Heart right ventricle (tissue), 16 donors: ENCODE measurements around the gene OASL. TPM values are rescaled to one million over a fixed set of nuclear protein-coding genes. Genes with fewer than 3 reads are reported as not detected.

Experiments
- ATAC-seq, 8 donors: fragments of 200-7000 bp; cut with Tn5 transposase; one replicate each; pipeline ENCODE4 v1.9.1; 2020; ENCODE audit warnings: mild to moderate bottlenecking in 8 of 8, moderate library complexity in 8 of 8, moderate number of reproducible peaks in 1 of 8
- DNase-seq, 2 donors: peaks; one replicate each; pipeline ENCODE4 v3.0.0-alpha.2; 2020
- H3K27ac ChIP-seq, 10 donors: fragments of 200-600 bp; sonication (generic) in 2 of 10; one replicate each; pipeline versions ENCODE4 v1.5.0 to v1.8.0; 2020 to 2022; ENCODE audit warnings: mild to moderate bottlenecking in 3 of 10
- H3K27me3 ChIP-seq, 7 donors: fragments of 200-600 bp; one replicate each; pipeline ENCODE4 v1.8.0; 2021 to 2022; ENCODE audit warnings: mild to moderate bottlenecking in 2 of 7
- H3K36me3 ChIP-seq, 9 donors: fragments of 200-600 bp; sonication (generic) in 1 of 9; one replicate each; pipeline versions ENCODE4 v1.5.0 to v1.8.0; 2020 to 2022; ENCODE audit warnings: mild to moderate bottlenecking in 2 of 9
- H3K4me1 ChIP-seq, 9 donors: fragments of 200-600 bp; sonication (generic) in 1 of 9; one replicate each; pipeline versions ENCODE4 v1.5.0 to v1.8.0; 2020 to 2022; ENCODE audit warnings: mild to moderate bottlenecking in 4 of 9
- H3K4me3 ChIP-seq, 10 donors: fragments of 200-600 bp; sonication (generic) in 2 of 10; one replicate each; pipeline versions ENCODE4 v1.5.0 to v1.8.0; 2020 to 2022; ENCODE audit warnings: mild to moderate bottlenecking in 7 of 10, moderate library complexity in 2 of 10
- H3K9me3 ChIP-seq, 11 donors: fragments of 200-600 bp in 10 of 11; sonication (generic) in 2 of 11; one replicate each; pipeline versions ENCODE4 v1.5.0 to v1.8.0; 2013 to 2022; ENCODE audit warnings: mild to moderate bottlenecking in 2 of 11, control low read depth in 1 of 11, moderate library complexity in 1 of 11
- CTCF ChIP-seq, 9 donors: fragments of 200-600 bp; sonication (generic) in 2 of 9; IDR thresholded peaks; one replicate each; pipeline versions ENCODE4 v1.5.0 to v1.8.0; 2021 to 2022; ENCODE audit warnings: antibody characterized with exemption in 9 of 9, mild to moderate bottlenecking in 5 of 9, moderate library complexity in 1 of 9
- WGBS, 2 donors: extraction: QIAGEN DNeasy Blood & Tissue Kit; methylation state at CpG; one replicate each; pipeline ENCODE4 v1.1.7; 2013; ENCODE audit warnings: inconsistent platforms in 1 of 2; 5-methylcytosine and 5-hydroxymethylcytosine counted together
- intact Hi-C, 10 donors: fragments of 100-400 bp; cut with DNase I; formaldehyde crosslinking; loops; one replicate each; pipeline versions ENCODE4 v1.11.1 to v1.14.2; 2022
- polyA plus RNA-seq, 2 donors: library from polyadenylated mRNA; stranded (reverse); fragments of 200-250 nt; gene quantifications; one replicate each; pipeline ENCODE4 v1.2.3, GENCODE V29; 2013
- total RNA-seq, 10 donors: library from RNA; stranded (reverse); fragmentation: NEBNext Ultra II Directional in 3 of 10; extraction: Animal tissue kit (Norgen Biotek cat#: 25700) in 3 of 10; gene quantifications; one replicate each; pipeline versions ENCODE4 v1.2.1 to v1.2.4, GENCODE V29; 2021 to 2023
- donor health status: Arrhythmogenic right ventricular cardiomyopathy.
- donor health status: ischemic (EF 13 %, LVEDD 7.1; RV severe dilation, severe dysfunction).
- donor health status: healthy with polysubstance abuse.
- donor health status: DM: no; HTN: yes; CAD: no.
- donor health status: DM: no; HTN: no; CAD: no.
- donor health status: ischemic (EF 25% LVEDD 6.9; RV normal size, moderate dysfunction).
- donor health status: ischemic (EF 25% LVEDD 5.7; RV mildly dilated, moderate dysfunction).
- donor health status: healthy.
- donor health status: DM: yes; HTN: yes; CAD: no.
- donor health status: Ischemic cardiomyopathy.
- donor health status: ischemic (EF 35%, LVEDD 5.7; RV mildly dilated, moderate dysfunction).
- donor health status: nonischemic (EF 11% LVEDD 7.7; RV severe dilation, severe dysfunction).
- donor health status: DM: yes; HTN: yes; CAD: no.
- donor health status: PGD.
- donor health status: ischemic (EF 29% LVEDD 5.4; RV normal size, mild dysfunction).
- donor health status: nonischemic (EF 23%, LVEDD 6.1; RV moderate dilation, normal function).

OASL gene
- total and polyA plus RNA-seq, 12 donors = 0.19 to 2.5 (median 0.95) TPM

DNA sequence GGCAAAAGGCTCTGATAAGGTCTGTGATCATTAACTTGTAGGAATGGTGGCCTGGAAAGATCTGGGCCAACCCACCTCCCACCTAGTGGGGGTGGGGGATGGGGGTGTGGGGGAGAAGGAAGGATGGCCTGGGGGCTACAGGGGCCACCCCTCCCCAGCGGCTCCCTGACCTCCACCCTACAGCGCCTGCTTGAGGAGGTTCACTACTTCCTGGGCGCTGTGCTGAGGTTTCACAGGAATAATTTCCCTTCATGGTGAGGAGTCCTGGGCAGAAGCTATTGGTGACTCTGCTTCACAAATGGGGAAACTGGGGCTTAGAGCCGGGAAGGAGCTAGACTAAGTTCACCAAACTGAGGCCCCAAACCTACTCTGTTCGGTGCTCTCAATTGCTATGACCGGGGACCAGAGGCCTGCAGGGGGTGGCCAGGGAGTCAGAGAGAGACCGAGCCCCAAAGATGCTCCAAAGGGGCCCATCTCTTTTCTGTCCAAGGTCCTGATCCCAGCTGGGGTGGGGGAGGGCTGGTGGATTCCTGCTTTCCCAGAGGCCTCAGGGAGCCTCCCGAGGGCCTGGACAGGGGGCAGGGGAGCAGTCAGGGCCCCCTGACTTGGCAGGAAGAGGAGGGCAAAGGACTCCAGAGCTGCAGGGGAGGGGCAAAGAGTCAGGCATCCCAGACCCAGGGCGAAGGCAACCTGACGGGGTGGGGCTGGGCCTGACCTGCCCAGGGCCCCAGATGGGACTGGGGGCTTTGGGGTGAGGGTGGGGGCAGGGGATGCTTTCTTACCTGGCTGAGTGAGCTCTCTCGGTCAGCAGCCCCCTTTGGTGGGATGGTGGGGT, 59.0 kb downstream of the OASL start:
- Histone ChIP-seq H3K27ac (no peak overlapping the region), H3K9me3 (no peaks in the 10 kb centered on the region), H3K4me1 (no peaks in the 10 kb centered on the region), H3K4me3 (no peak overlapping the region), H3K36me3 (no peaks in the 10 kb centered on the region), H3K27me3 (peaks cover 0 to 5% (median 0%) of the 10 kb centered on the region in 7 donors)
- intact Hi-C loops = loop anchor here in 8 of 10 donors (10.0 kb wide), 5 partner anchors 235 to 395 kb away; partner anchors contain the start of genes ACADS (in 4 of the 8), POP5 (in 1 of the 8) and UNC119B (in 1 of the 8)
- ATAC-seq = no peak
- WGBS, 2 donors = 56 to 59% methylated on average over 11 of the region's 11 CpGs
- TF ChIP-seq CTCF (IDR thresholded peaks at IDR 0.05) = no peak
- DNase-seq = no peak

GRCh38 chr12:120979220-120979861, 59.7 kb downstream of the OASL start:
- Histone ChIP-seq H3K27me3 (peaks cover 0 to 5% (median 0%) of the 10 kb centered on the region in 7 donors), H3K4me1 (no peaks in the 10 kb centered on the region), H3K27ac (no peak overlapping the region), H3K4me3 (no peak overlapping the region), H3K36me3 (no peaks in the 10 kb centered on the region), H3K9me3 (no peaks in the 10 kb centered on the region)
- DNase-seq = no peak
- ATAC-seq = no peak
- WGBS, 2 donors = 84 to 86% methylated on average over 10 of the region's 10 CpGs
- TF ChIP-seq CTCF (IDR thresholded peaks at IDR 0.05) = no peak
- intact Hi-C loops = loop anchor here in 8 of 10 donors (10.0 kb wide), 5 partner anchors 235 to 395 kb away; partner anchors contain the start of genes ACADS (in 4 of the 8), POP5 (in 1 of the 8) and UNC119B (in 1 of the 8)

- DNase-seq = no peak
- Histone ChIP-seq H3K4me1 (no peaks in the 10 kb centered on the region), H3K4me3 (no peak within 1 kb of the TSS), H3K27ac (no peak within 1 kb of the TSS), H3K9me3 (no peaks in the 10 kb centered on the region), H3K36me3 (no peaks in the 10 kb centered on the region), H3K27me3 (peaks cover 0 to 5% (median 0%) of the 10 kb centered on the region in 7 donors)
- ATAC-seq = peak in 1 of 8 donors; percentile 29
- 85 to 89% methylated on average over 40 of the region's 40 CpGs for WGBS, 2 donors
- intact Hi-C loops = loop anchor here in 8 of 10 donors (10.0 kb wide), 5 partner anchors 234 to 394 kb away; partner anchors contain the start of genes ACADS (in 4 of the 8), POP5 (in 1 of the 8) and UNC119B (in 1 of the 8)
- no peak for TF ChIP-seq CTCF (IDR thresholded peaks at IDR 0.05)
These were observed 60.5 kb downstream of the OASL start, which contains the start of gene HNF1A for GRCh38 chr12:120978296-120979219. Gene HNF1A, plus strand, starts transcription at chr12:120978543. Its CDS starts 226 bp downstream, at chr12:120978769.
